Nephron progenitor cell (in vitro differentiated cells): Measurements from ENCODE around the gene LMOD2.
"Not testable (repeated sequence)": the region's sequence is repeated elsewhere in the genome, so short reads cannot be mapped to it uniquely, and the experiment has no call there.

Experiments
- DNase-seq: peaks from one replicate; pipeline ENCODE4 v3.0.0; 2021
- H3K27ac Mint-ChIP-seq: 2 replicates; pipeline ENCODE4 v1.8.0; 2021; ENCODE audit warnings: mild to moderate bottlenecking, moderate library complexity, mixed read lengths
- H3K27me3 Mint-ChIP-seq: 2 replicates; pipeline ENCODE4 v1.8.0; 2021; ENCODE audit warnings: mild to moderate bottlenecking, low read depth, mixed read lengths; ENCODE audit not compliant: poor library complexity
- H3K36me3 Mint-ChIP-seq: 2 replicates; pipeline ENCODE4 v1.8.0; 2021; ENCODE audit warnings: low read depth, mixed read lengths
- H3K4me1 Mint-ChIP-seq: 2 replicates; pipeline ENCODE4 v1.8.0; 2021; ENCODE audit warnings: mixed read lengths
- H3K4me3 Mint-ChIP-seq: 2 replicates; pipeline ENCODE4 v1.8.0; 2021; ENCODE audit warnings: mild to moderate bottlenecking, moderate library complexity, mixed read lengths
- H3K9me3 Mint-ChIP-seq: 2 replicates; pipeline ENCODE4 v1.8.0; 2021; ENCODE audit warnings: mild to moderate bottlenecking, moderate library complexity, mixed read lengths
- TF ChIP-seq, protein P1 (sequence below): fragments of 200-600 bp; sonication (generic); IDR thresholded peaks from 2 replicates; pipeline ENCODE4 v1.5.0; 2021; ENCODE audit warnings: antibody characterized with exemption

The LMOD2 gene

DNA sequence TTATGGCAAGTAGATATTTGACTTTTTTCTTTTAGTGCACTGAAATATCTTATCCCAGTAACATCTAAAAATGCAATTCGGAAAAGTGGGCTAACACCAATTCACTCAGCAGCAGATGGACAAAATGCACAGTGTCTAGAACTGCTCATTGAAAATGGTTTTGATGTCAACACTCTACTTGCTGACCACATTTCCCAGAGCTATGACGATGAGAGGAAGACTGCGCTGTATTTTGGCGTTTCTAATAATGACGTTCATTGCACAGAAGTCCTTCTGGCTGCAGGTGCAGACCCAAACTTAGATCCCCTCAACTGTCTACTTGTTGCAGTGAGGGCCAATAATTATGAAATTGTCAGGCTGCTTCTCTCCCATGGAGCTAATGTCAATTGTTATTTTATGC lies 26.8 kb upstream of the LMOD2 start:
- TF ChIP-seq, protein P1, sequence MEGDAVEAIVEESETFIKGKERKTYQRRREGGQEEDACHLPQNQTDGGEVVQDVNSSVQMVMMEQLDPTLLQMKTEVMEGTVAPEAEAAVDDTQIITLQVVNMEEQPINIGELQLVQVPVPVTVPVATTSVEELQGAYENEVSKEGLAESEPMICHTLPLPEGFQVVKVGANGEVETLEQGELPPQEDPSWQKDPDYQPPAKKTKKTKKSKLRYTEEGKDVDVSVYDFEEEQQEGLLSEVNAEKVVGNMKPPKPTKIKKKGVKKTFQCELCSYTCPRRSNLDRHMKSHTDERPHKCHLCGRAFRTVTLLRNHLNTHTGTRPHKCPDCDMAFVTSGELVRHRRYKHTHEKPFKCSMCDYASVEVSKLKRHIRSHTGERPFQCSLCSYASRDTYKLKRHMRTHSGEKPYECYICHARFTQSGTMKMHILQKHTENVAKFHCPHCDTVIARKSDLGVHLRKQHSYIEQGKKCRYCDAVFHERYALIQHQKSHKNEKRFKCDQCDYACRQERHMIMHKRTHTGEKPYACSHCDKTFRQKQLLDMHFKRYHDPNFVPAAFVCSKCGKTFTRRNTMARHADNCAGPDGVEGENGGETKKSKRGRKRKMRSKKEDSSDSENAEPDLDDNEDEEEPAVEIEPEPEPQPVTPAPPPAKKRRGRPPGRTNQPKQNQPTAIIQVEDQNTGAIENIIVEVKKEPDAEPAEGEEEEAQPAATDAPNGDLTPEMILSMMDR, result no peak
- no peaks in the 10 kb centered on the region for H3K36me3 Mint-ChIP-seq
- no peak overlapping the region for H3K27ac Mint-ChIP-seq
- peaks cover 11% of the 10 kb centered on the region for H3K4me1 Mint-ChIP-seq
- no peaks in the 10 kb centered on the region for H3K9me3 Mint-ChIP-seq
- H3K4me3 Mint-ChIP-seq, result no peak overlapping the region
- no peaks in the 10 kb centered on the region for H3K27me3 Mint-ChIP-seq
- DNase-seq, result no peak

DNA sequence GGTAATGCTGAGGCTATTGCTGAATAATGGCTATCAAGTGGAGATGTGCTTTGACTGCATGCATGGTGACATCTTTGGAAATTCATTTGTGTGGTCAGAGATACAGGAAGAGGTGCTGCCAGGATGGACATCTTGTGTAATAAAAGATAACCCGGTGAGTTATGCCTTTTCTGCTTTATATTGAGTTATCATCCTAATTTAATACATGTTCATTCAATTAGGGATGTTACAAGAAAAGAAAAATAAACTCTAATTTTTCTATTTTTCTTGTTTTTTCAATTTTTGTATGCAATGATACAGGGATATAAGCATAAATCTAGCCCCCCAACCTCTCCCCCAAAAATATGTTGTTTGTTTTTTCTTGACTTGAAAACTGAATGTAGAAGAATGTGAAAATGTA lies 26.4 kb upstream of the LMOD2 start:
- no peak for DNase-seq
- TF ChIP-seq, protein P1, result no peak
- Mint-ChIP-seq H3K36me3 (no peaks in the 10 kb centered on the region), H3K27me3 (no peaks in the 10 kb centered on the region), H3K4me1 (peaks cover 11% of the 10 kb centered on the region), H3K9me3 (no peaks in the 10 kb centered on the region), H3K27ac (no peak overlapping the region), H3K4me3 (no peak overlapping the region)

DNA sequence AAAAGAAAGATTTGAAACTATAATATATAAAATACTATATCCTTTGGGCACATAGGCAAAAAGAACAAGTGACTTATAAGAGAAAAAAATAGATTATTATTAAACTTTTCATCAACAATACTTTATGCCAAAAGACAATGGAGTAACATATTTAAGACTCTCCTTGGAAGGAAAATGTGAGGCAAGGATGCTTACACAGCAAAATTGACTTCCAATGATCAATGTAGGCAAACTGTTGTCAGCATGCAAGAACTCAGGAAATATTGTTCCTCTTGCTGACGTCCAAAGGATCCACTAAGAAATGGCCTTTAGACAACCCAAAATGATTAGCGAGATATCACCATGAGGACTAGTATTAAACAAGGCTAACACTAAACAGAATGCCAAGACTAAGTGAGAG lies 22.9 kb upstream of the LMOD2 start:
- no peak for DNase-seq
- Mint-ChIP-seq H3K4me1 (peaks cover 13% of the 10 kb centered on the region), H3K4me3 (no peak overlapping the region), H3K27me3 (no peaks in the 10 kb centered on the region), H3K36me3 (no peaks in the 10 kb centered on the region), H3K27ac (no peak overlapping the region), H3K9me3 (no peaks in the 10 kb centered on the region)
- TF ChIP-seq, protein P1, result no peak

DNA sequence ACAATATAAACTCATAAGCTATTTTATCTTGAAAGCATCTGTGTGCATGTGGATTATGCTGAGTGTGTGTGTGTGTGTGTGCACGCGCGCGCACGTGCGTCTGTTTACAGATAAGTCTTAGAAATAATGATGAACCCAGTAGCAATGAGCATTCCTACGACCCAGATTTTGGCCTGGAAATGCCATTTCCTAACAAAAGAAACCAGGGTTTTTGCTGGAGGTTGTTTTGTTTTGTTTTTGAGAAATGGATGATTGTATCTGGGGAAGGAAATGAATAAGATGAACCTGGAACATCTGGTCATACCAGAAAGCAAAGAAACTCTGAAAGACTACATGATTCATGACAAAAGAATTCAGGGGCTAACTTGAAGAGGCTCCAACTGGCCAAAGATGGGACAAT lies 22.1 kb upstream of the LMOD2 start:
- no peaks in the 10 kb centered on the region for H3K36me3 Mint-ChIP-seq
- no peak for DNase-seq
- H3K4me1 Mint-ChIP-seq, result peaks cover 14% of the 10 kb centered on the region
- peaks cover under 1% of the 10 kb centered on the region for H3K9me3 Mint-ChIP-seq
- H3K27me3 Mint-ChIP-seq, result no peaks in the 10 kb centered on the region
- H3K27ac Mint-ChIP-seq, result no peak overlapping the region
- H3K4me3 Mint-ChIP-seq, result no peak overlapping the region
- TF ChIP-seq, protein P1, result no peak

DNA sequence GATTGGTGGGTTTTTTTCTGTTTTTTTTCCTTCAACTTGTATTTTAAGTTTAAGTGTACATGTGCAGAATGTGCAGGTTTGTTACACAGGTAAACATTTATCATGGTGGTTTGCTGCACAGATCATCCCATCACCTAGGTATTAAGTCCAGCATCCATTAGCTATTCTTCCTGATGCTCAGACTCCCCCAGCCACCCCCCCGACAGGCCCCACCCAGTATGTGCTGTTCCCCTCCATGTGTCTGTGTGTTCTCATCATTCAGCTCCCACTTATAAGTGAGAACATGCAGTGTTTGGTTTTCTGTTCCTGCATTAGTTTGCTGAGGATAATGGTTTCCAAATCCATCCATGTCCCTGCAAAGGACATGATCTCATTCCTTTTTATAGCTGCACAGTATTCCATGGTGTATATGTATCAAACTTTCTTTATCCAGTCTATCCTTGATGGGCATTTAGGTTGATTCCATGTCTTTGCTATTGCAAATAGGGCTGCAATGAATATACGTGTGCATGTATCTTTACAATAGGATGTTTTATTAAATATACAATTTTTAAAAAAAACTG lies 21.6 kb upstream of the LMOD2 start:
- not testable (repeated sequence) for H3K27ac Mint-ChIP-seq, H3K27me3 Mint-ChIP-seq, H3K9me3 Mint-ChIP-seq, H3K36me3 Mint-ChIP-seq, DNase-seq, H3K4me3 Mint-ChIP-seq
- H3K4me1 Mint-ChIP-seq, result peaks cover 14% of the 10 kb centered on the region

DNA sequence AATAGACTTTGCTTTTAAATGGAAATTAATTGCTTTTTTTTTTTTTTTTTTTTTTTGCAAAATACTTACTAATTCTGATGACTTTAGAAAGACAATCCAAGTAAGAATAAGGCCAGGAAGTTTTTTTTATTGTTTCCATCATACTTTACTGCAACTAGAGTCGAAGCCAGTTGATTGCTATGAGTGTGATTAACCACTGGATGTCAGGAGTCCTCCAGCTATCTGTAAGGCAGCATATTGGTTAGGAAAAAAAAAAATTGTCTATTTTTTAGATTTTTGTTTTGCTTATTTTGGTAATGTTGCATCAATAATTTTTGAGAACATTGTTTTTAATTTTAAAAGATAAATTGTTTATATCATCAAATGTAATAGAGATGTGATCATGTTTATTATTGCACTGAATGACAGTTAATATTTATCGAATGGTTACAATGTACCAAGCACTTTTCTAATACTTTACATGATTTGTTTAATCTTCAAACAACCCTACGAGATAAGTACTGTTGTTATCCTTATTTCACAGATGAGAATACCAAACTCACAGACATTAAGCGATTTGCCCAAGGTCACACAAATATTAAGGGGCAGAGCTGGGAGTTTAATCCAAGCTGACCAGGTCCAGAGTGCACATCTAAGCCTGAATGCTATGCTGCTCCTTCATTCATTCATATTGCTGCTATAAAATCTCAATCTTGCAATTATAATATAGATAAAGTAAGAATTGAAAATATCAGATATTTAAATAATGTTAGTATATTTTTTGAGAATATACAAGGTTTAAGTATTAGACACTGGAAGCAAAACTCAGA lies 19.9 kb upstream of the LMOD2 start:
- TF ChIP-seq, protein P1, result peak; percentile 60
- H3K4me3 Mint-ChIP-seq, result no peak overlapping the region
- H3K27ac Mint-ChIP-seq, result no peak overlapping the region
- DNase-seq, result no peak
- H3K27me3 Mint-ChIP-seq, result no peaks in the 10 kb centered on the region
- H3K36me3 Mint-ChIP-seq, result no peaks in the 10 kb centered on the region
- peaks cover 14% of the 10 kb centered on the region for H3K4me1 Mint-ChIP-seq
- H3K9me3 Mint-ChIP-seq, result peaks cover 3% of the 10 kb centered on the region
